HTR-8/SVneo (cell line): ENCODE data around the gene ZFYVE1.
"Not testable (repeated sequence)": the region's sequence is repeated elsewhere in the genome, so short reads cannot be mapped to it uniquely, and the experiment has no call there.

Experiments
- DNase-seq: peaks from one replicate; pipeline ENCODE4 v3.0.0; 2011; ENCODE audit warnings: low spot score, mixed read lengths; ENCODE audit not compliant: insufficient read length
- FAIRE-seq: peaks from 2 replicates; lab custom pipeline; 2011; peaks lifted over from hg19 to GRCh38; lab: Jason Lieb, UNC

ZFYVE1 gene

GRCh38 chr14:72961579-72962335 is 65.1 kb downstream of the ZFYVE1 start:
- FAIRE-seq (peak; percentile 86), DNase-seq (peak; percentile 51)

GRCh38 chr14:72961016-72961415 is 65.9 kb downstream of the ZFYVE1 start:
- peak; percentile 49 for FAIRE-seq
- not testable (repeated sequence) for DNase-seq

- FAIRE-seq (peak; percentile 42), DNase-seq (no peak)
Observed at GRCh38 chr14:72958548-72958947, 68.4 kb downstream of the ZFYVE1 start.

GRCh38 chr14:72957213-72957612 is 69.7 kb downstream of the ZFYVE1 start:
- DNase-seq (no peak), FAIRE-seq (no peak)

GRCh38 chr14:72956741-72957140 is 70.2 kb downstream of the ZFYVE1 start:
- FAIRE-seq: peak; percentile 9
- DNase-seq: not testable (repeated sequence)

- DNase-seq (no peak), FAIRE-seq (peak; percentile 64)
Observed at GRCh38 chr14:72952171-72952570, 74.7 kb downstream of the ZFYVE1 start.

- DNase-seq: peak; percentile 78
Observed at GRCh38 chr14:72948481-72949138, 78.3 kb downstream of the ZFYVE1 start.

GRCh38 chr14:72947366-72948160 is 79.3 kb downstream of the ZFYVE1 start:
- DNase-seq: no peak
- no peak for FAIRE-seq

More at GRCh38 chr14:72948481-72949138, 78.3 kb downstream of the ZFYVE1 start:
- peak; percentile 75 for FAIRE-seq

- FAIRE-seq: peak; percentile 80
- no peak for DNase-seq
Observed at GRCh38 chr14:72946491-72946890, 80.4 kb downstream of the ZFYVE1 start.

GRCh38 chr14:72945356-72946027 is 81.4 kb downstream of the ZFYVE1 start:
- DNase-seq (no peak), FAIRE-seq (peak; percentile 85)

- DNase-seq (no peak), FAIRE-seq (no peak)
Observed at GRCh38 chr14:72943876-72944430, 83.0 kb downstream of the ZFYVE1 start.

- FAIRE-seq: peak; percentile 83
- no peak for DNase-seq
Observed at GRCh38 chr14:72942934-72943333, 84.0 kb downstream of the ZFYVE1 start.

- DNase-seq (no peak), FAIRE-seq (peak; percentile 70)
Observed at GRCh38 chr14:72941286-72941985, 85.5 kb downstream of the ZFYVE1 start.

GRCh38 chr14:72939630-72940029 is 87.3 kb downstream of the ZFYVE1 start:
- no peak for FAIRE-seq
- DNase-seq: no peak

- FAIRE-seq (no peak), DNase-seq (no peak)
Observed at GRCh38 chr14:72932893-72933292, 94.0 kb downstream of the ZFYVE1 start.

GRCh38 chr14:72929316-72930080 is 97.4 kb downstream of the ZFYVE1 start:
- FAIRE-seq (no peak), DNase-seq (no peak)

GRCh38 chr14:72928872-72929271 is 98.0 kb downstream of the ZFYVE1 start:
- DNase-seq: no peak
- no peak for FAIRE-seq

- FAIRE-seq: peak; percentile 99
Observed at GRCh38 chr14:72926292-72927028, 100.4 kb downstream of the ZFYVE1 start, which contains the start of gene DCAF4. Gene DCAF4 (plus strand): TSS chr14:72926464. CDS start chr14:72937979, 11,515 bp downstream.

More at GRCh38 chr14:72926292-72927028, 100.4 kb downstream of the ZFYVE1 start, which contains the start of gene DCAF4:
- peak; percentile 100 for DNase-seq
